Measurements from ENCODE around the gene RAP1B. TPM values are rescaled to one million over a fixed set of nuclear protein-coding genes. Genes with fewer than 3 reads are reported as not detected.

The RAP1B gene
- total and polyA plus RNA-seq, 9 of the 15 experiments (the other 6 are each of a cell fraction or from before 2014, with no cell fraction given): 107 to 309 (median 170) TPM

DNA sequence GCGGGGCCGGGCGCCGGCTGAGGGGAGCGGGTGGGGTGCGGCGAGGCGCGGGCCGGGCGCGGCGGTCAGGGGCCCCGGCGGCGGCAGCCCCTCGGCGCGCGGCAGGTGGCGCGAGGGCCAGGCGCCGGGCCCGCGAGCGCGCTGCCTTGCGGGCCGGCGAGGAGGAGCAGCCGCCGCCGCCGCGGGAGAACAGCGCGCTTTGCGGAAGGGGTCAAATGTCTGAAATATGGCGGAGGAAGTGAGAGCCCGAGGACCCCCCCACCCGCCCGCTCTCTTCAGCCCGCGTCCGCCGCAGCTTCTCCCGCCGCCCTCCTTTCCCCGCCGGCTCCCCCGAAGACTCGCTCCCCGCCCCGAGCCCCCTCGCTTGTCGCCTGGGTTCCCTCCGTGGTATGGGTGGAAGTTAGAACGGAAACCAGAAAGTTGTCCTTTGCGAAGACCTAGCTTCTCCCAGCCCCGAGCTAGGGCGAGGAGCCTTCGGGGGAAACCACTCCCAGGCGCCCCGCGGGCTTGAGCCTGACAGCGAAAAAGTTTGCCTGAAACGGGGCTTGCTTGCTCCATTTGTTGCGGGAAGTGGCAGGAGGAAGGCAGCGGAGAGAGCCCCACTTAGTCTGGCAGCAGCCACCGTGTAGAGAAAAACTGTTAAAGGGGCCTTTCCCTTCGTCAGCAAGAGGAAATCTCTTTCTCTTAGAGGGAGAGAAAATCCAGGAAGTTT lies 551 bp downstream of the RAP1B start (continued):
- TF ChIP-seq, protein P1, sequence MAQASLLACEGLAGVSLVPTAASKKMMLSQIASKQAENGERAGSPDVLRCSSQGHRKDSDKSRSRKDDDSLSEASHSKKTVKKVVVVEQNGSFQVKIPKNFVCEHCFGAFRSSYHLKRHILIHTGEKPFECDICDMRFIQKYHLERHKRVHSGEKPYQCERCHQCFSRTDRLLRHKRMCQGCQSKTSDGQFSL (CRISPR knock-in tag; IDR thresholded peaks at IDR 0.05): no peak
- TF ChIP-seq, protein P1 (tag; IDR thresholded peaks at IDR 0.05): peak in 1 of 2 experiments; percentile 56; a peak in 1 of 4 replicates
- TF ChIP-seq, protein P2, sequence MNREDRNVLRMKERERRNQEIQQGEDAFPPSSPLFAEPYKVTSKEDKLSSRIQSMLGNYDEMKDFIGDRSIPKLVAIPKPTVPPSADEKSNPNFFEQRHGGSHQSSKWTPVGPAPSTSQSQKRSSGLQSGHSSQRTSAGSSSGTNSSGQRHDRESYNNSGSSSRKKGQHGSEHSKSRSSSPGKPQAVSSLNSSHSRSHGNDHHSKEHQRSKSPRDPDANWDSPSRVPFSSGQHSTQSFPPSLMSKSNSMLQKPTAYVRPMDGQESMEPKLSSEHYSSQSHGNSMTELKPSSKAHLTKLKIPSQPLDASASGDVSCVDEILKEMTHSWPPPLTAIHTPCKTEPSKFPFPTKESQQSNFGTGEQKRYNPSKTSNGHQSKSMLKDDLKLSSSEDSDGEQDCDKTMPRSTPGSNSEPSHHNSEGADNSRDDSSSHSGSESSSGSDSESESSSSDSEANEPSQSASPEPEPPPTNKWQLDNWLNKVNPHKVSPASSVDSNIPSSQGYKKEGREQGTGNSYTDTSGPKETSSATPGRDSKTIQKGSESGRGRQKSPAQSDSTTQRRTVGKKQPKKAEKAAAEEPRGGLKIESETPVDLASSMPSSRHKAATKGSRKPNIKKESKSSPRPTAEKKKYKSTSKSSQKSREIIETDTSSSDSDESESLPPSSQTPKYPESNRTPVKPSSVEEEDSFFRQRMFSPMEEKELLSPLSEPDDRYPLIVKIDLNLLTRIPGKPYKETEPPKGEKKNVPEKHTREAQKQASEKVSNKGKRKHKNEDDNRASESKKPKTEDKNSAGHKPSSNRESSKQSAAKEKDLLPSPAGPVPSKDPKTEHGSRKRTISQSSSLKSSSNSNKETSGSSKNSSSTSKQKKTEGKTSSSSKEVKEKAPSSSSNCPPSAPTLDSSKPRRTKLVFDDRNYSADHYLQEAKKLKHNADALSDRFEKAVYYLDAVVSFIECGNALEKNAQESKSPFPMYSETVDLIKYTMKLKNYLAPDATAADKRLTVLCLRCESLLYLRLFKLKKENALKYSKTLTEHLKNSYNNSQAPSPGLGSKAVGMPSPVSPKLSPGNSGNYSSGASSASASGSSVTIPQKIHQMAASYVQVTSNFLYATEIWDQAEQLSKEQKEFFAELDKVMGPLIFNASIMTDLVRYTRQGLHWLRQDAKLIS (CRISPR knock-in tag; IDR thresholded peaks at IDR 0.05): peak; percentile 52; the same call in 1 of the 2 replicates
- TF ChIP-seq HNRNPLL (IDR thresholded peaks at IDR 0.05; ENCODE audit: low read depth, low read length, poor library complexity, severe bottlenecking) (peak; percentile 66), STAG1 (CRISPR knock-in tag; IDR thresholded peaks at IDR 0.05; ENCODE audit: borderline replicate concordance) (no peak), ZFX (CRISPR knock-in tag; IDR thresholded peaks at IDR 0.05) (no peak), CTBP1 (IDR thresholded peaks at IDR 0.05; ENCODE audit: borderline replicate concordance) (0 out of 2 replicates have a peak, but pooled peaks have one; percentile 7), ZNF253 (CRISPR knock-in tag; conservative IDR thresholded peaks at IDR 0.05) (no peak), NUFIP1 (IDR thresholded peaks at IDR 0.05; ENCODE audit: partially characterized antibody) (no peak), ZSCAN32 (CRISPR knock-in tag; IDR thresholded peaks at IDR 0.05) (no peak), CHD1 (IDR thresholded peaks at IDR 0.05; ENCODE audit: low read length) (peak; percentile 74), FOXK2 (conservative IDR thresholded peaks at IDR 0.05 in 1 of 2, IDR thresholded peaks at IDR 0.05 in 1 of 2; ENCODE audit: low read depth in 2 of 2) (0 out of 4 replicates have a peak, but pooled peaks of 1 of the 2 experiments have one; percentile 18), GABPA (tag; conservative IDR thresholded peaks at IDR 0.05; ENCODE audit: low read depth) (peak; percentile 43), ZNF699 (CRISPR knock-in tag; IDR thresholded peaks at IDR 0.05; ENCODE audit: insufficient replicate concordance) (no peak), IFI16 (CRISPR knock-in tag; IDR thresholded peaks at IDR 0.05) (no peak), NFRKB (IDR thresholded peaks at IDR 0.05; ENCODE audit: low read depth) (peak; percentile 52; the same call in 1 of the 2 replicates), HNRNPK (IDR thresholded peaks at IDR 0.05; ENCODE audit: low read depth, low read length, poor library complexity, severe bottlenecking) (no peak)
- TF ChIP-seq, protein P3, sequence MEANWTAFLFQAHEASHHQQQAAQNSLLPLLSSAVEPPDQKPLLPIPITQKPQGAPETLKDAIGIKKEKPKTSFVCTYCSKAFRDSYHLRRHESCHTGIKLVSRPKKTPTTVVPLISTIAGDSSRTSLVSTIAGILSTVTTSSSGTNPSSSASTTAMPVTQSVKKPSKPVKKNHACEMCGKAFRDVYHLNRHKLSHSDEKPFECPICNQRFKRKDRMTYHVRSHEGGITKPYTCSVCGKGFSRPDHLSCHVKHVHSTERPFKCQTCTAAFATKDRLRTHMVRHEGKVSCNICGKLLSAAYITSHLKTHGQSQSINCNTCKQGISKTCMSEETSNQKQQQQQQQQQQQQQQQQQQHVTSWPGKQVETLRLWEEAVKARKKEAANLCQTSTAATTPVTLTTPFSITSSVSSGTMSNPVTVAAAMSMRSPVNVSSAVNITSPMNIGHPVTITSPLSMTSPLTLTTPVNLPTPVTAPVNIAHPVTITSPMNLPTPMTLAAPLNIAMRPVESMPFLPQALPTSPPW (CRISPR knock-in tag; IDR thresholded peaks at IDR 0.05): peak; percentile 47; the same call in 1 of the 2 replicates
- TF ChIP-seq, protein P4, sequence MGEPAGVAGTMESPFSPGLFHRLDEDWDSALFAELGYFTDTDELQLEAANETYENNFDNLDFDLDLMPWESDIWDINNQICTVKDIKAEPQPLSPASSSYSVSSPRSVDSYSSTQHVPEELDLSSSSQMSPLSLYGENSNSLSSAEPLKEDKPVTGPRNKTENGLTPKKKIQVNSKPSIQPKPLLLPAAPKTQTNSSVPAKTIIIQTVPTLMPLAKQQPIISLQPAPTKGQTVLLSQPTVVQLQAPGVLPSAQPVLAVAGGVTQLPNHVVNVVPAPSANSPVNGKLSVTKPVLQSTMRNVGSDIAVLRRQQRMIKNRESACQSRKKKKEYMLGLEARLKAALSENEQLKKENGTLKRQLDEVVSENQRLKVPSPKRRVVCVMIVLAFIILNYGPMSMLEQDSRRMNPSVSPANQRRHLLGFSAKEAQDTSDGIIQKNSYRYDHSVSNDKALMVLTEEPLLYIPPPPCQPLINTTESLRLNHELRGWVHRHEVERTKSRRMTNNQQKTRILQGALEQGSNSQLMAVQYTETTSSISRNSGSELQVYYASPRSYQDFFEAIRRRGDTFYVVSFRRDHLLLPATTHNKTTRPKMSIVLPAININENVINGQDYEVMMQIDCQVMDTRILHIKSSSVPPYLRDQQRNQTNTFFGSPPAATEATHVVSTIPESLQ (CRISPR knock-in tag; IDR thresholded peaks at IDR 0.05): no peak

All from K562 (cell line).